Measurements from ENCODE around the gene SALL4. TPM values are rescaled to one million over a fixed set of nuclear protein-coding genes. Genes with fewer than 3 reads are reported as not detected.
"Not testable (repeated sequence)": the region's sequence is repeated elsewhere in the genome, so short reads cannot be mapped to it uniquely, and the experiment has no call there.

The SALL4 gene
- total and polyA plus RNA-seq, 9 of the 15 experiments (the other 6 are each of a cell fraction or from before 2014, with no cell fraction given), result 0.03 to 0.07 TPM; not detected in 7

GRCh38 chr20:51766994-51767866, 35.1 kb downstream of the SALL4 start (continued):
- TF ChIP-seq YY1 (IDR thresholded peaks at IDR 0.05; ENCODE audit: borderline replicate concordance in 1 of 3, control insufficient read depth in 1 of 3, extremely low read depth in 1 of 3, insufficient read depth in 3 of 3, insufficient read length in 1 of 3, insufficient replicate concordance in 2 of 3, low read depth in 1 of 3, low read length in 2 of 3) (peak in 2 of 3 experiments; percentile 29 to 75), ZNF175 (CRISPR knock-in tag; IDR thresholded peaks at IDR 0.05; ENCODE audit: low read depth) (no peak), ZNF407 (IDR thresholded peaks at IDR 0.05; ENCODE audit: low read depth) (no peak), ZBTB7A (IDR thresholded peaks at IDR 0.05; ENCODE audit: borderline replicate concordance, control insufficient read depth, low read depth, low read length) (no peak)

DNA sequence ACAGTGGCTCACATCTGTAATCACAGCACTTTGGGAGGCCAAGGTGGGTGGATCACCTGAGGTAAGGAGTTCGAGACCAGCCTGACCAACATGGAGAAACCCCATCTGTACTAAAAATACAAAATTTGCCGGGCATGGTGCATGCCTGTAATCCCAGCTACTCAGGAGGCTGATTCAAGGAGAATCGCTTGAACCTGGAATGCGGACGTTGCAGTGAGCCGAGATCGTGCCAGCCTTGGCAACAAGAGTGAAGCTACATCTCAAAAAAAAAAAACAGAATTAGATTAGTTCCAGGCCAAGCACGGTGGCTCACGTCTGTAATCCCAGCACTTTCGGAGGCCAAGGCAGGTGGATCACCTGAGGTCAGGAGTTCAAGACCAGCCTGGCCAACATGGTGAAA, 36.9 kb downstream of the SALL4 start:
- FAIRE-seq; DNase-seq (ENCODE audit: extremely low read depth in 1 of 4, low spot score in 3 of 4); H3K9ac ChIP-seq (ENCODE audit: insufficient read depth in 1 of 2, low read depth in 2 of 2, low read length in 2 of 2); H2AFZ ChIP-seq (ENCODE audit: low read depth, low read length); H3K4me3 ChIP-seq; CTCF ChIA-PET (ENCODE audit: low intra/inter-chr PET ratio); H3K27ac ChIP-seq (ENCODE audit: extremely low read depth, low read depth, low read length); POLR2A ChIA-PET; H3K9me1 ChIP-seq (ENCODE audit: control insufficient read depth, insufficient read depth, low read length); H3K9me3 ChIP-seq (replicated peaks; ENCODE audit: control insufficient read depth, insufficient read depth, low read depth, low read length); in situ Hi-C loops (cut with MboI); H3K36me3 ChIP-seq (ENCODE audit: control insufficient read depth, insufficient read depth, low read length); H3K4me2 ChIP-seq (ENCODE audit: insufficient read depth, low read length); BruUV-seq (replicated peaks); H3K79me2 ChIP-seq (ENCODE audit: control insufficient read depth, insufficient read depth, low read length); ATAC-seq; H4K20me1 ChIP-seq (replicated peaks; ENCODE audit: control insufficient read depth, insufficient read depth, low read length); intact Hi-C loops (cut with micrococcal nuclease): not testable (repeated sequence)
- WGBS (ENCODE audit: insufficient coverage, low coverage, missing lambda C conversion rate), result 14% methylated on average over 10 of the region's 10 CpGs
- Histone ChIP-seq H3K4me1 (replicated peaks in 1 of 2; ENCODE audit: control insufficient read depth in 2 of 2, insufficient read depth in 2 of 2, low read length in 2 of 2) (peaks cover 0 to 10% of the 10 kb centered on the region in 2 experiments; a peak in 2 of 5 replicates), H3K27me3 (ENCODE audit: control insufficient read depth in 2 of 2, insufficient read depth in 2 of 2, low read length in 2 of 2) (peaks cover 0 to 21% of the 10 kb centered on the region in 2 experiments; a peak in 3 of 5 replicates)

Data from K562 (cell line).